AG04450 (cell line): ENCODE results near the gene FAM111A. TPM values are rescaled to one million over a fixed set of nuclear protein-coding genes. Genes with fewer than 3 reads are reported as not detected.

Experiments
- CTCF ChIA-PET: fragments of 300-600, 350-600 bp; formaldehyde crosslinking; extraction: SDS; loops from one replicate; lab custom pipeline; 2022; ENCODE audit warnings: antibody characterized with exemption, inconsistent platforms; lab: Charles Lee
- POLR2A ChIA-PET: fragments of 350-600 bp; formaldehyde crosslinking; extraction: SDS; loops from one replicate; lab custom pipeline; 2021; ENCODE audit warnings: antibody characterized with exemption, inconsistent platforms; lab: Yijun Ruan, JAX
- DNase-seq: peaks from one replicate; pipeline ENCODE4 v3.0.0-alpha.2; 2011; ENCODE audit warnings: low read depth, low spot score
- H3K27ac ChIP-seq: one replicate; pipeline ENCODE4 v1.5.1; 2012; ENCODE audit warnings: low read depth, low read length, control low read depth
- H3K27me3 ChIP-seq: one replicate; pipeline ENCODE4 v1.6.0; 2012; ENCODE audit warnings: low read length; ENCODE audit not compliant: control insufficient read depth, insufficient read depth
- H3K4me3 ChIP-seq: 2 replicates; pipeline ENCODE4 v1.5.1; 2011; ENCODE audit warnings: mild to moderate bottlenecking, low read depth, low read length, control low read depth
- H3K9me3 ChIP-seq: 2 replicates; pipeline ENCODE4 v1.5.1; 2012; ENCODE audit warnings: low read length; ENCODE audit not compliant: control insufficient read depth, insufficient read depth
- polyA plus RNA-seq: library from polyadenylated mRNA; depleted of rRNA; stranded (reverse); fragments of >200 nt; gene quantifications from 2 replicates; pipeline ENCODE4 v1.2.3, GENCODE V29; 2011; rRNA removed
- TF ChIP-seq, protein P1 (sequence below): IDR thresholded peaks from 2 replicates; pipeline ENCODE4 v1.5.1; 2011; ENCODE audit warnings: low read depth, low read length, control low read depth, inconsistent platforms

FAM111A gene
- polyA plus RNA-seq, 1 experiment, result 23.1 TPM

DNA sequence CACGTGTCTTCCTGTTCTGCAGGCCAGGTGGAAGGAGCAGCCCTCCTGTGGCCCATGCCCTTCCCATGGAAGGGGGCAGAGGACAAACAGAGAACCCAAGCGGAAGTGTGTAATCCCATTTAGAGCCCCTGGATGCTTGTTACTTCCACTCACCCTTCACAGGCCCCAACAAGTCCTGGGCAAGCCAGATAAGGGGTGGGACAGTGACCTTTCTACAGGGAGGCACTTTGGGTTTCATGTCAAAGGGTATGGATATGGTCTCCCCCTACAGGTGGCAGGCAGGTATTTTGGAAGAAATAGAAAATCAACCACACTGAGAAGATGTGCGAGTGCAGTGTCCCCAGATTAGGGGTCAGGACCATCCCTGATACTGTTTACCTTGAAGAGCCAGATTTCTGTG lies 58.7 kb downstream of the FAM111A start:
- peaks cover 3% of the 10 kb centered on the region; the same call in 1 of the 2 replicates for H3K9me3 ChIP-seq
- ChIA-PET CTCF (interaction anchor here (1.1 to 10.5 kb wide), 6 partner anchors 15 to 85 kb away, joined by 3 to 123 read pairs (median 7); partner anchors contain the start of gene DTX4), POLR2A (no interaction called here)
- TF ChIP-seq, protein P1, sequence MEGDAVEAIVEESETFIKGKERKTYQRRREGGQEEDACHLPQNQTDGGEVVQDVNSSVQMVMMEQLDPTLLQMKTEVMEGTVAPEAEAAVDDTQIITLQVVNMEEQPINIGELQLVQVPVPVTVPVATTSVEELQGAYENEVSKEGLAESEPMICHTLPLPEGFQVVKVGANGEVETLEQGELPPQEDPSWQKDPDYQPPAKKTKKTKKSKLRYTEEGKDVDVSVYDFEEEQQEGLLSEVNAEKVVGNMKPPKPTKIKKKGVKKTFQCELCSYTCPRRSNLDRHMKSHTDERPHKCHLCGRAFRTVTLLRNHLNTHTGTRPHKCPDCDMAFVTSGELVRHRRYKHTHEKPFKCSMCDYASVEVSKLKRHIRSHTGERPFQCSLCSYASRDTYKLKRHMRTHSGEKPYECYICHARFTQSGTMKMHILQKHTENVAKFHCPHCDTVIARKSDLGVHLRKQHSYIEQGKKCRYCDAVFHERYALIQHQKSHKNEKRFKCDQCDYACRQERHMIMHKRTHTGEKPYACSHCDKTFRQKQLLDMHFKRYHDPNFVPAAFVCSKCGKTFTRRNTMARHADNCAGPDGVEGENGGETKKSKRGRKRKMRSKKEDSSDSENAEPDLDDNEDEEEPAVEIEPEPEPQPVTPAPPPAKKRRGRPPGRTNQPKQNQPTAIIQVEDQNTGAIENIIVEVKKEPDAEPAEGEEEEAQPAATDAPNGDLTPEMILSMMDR, result 0 out of 2 replicates have a peak, but pooled peaks have one; percentile 10
- no peak overlapping the region for H3K27ac ChIP-seq
- no peak for DNase-seq
- H3K27me3 ChIP-seq, result peaks cover 7% of the 10 kb centered on the region
- no peak overlapping the region for H3K4me3 ChIP-seq

Other genes with a start within 250 kb of the FAM111A start
- gene GLYATL1, start 203.4 kb upstream of the FAM111A start, polyA plus RNA-seq, result 0.29 and 0.30 TPM in 2 replicates
- not detected in 2 replicates for gene GLYATL1B, start 56.5 kb upstream of the FAM111A start, polyA plus RNA-seq
- 1.6 and 2.7 TPM in 2 replicates for gene FAM111B, start 35.6 kb upstream of the FAM111A start, polyA plus RNA-seq
- gene DTX4, start 29.3 kb downstream of the FAM111A start, polyA plus RNA-seq, result 1.4 and 2.2 TPM in 2 replicates
- not detected in 2 replicates for gene MPEG1, start 70.1 kb downstream of the FAM111A start, polyA plus RNA-seq
- not detected in 2 replicates for gene OR5AN1, start 216.0 kb downstream of the FAM111A start, polyA plus RNA-seq